K562 treated with DMSO at 1 percent for 12 hours (cell line): ENCODE results near the gene SNX18. TPM values are rescaled to one million over a fixed set of nuclear protein-coding genes. Genes with fewer than 3 reads are reported as not detected.

Source experiments
- total RNA-seq: library from RNA; unstranded; fragments of 300-600 nt; gene quantifications from 2 replicates; pipeline ENCODE4 v1.2.3, GENCODE V29; 2022; ENCODE audit not compliant: insufficient read depth

The SNX18 gene, protein sequence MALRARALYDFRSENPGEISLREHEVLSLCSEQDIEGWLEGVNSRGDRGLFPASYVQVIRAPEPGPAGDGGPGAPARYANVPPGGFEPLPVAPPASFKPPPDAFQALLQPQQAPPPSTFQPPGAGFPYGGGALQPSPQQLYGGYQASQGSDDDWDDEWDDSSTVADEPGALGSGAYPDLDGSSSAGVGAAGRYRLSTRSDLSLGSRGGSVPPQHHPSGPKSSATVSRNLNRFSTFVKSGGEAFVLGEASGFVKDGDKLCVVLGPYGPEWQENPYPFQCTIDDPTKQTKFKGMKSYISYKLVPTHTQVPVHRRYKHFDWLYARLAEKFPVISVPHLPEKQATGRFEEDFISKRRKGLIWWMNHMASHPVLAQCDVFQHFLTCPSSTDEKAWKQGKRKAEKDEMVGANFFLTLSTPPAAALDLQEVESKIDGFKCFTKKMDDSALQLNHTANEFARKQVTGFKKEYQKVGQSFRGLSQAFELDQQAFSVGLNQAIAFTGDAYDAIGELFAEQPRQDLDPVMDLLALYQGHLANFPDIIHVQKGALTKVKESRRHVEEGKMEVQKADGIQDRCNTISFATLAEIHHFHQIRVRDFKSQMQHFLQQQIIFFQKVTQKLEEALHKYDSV
- 1.6 and 13.0 TPM in 2 replicates for total RNA-seq

DNA sequence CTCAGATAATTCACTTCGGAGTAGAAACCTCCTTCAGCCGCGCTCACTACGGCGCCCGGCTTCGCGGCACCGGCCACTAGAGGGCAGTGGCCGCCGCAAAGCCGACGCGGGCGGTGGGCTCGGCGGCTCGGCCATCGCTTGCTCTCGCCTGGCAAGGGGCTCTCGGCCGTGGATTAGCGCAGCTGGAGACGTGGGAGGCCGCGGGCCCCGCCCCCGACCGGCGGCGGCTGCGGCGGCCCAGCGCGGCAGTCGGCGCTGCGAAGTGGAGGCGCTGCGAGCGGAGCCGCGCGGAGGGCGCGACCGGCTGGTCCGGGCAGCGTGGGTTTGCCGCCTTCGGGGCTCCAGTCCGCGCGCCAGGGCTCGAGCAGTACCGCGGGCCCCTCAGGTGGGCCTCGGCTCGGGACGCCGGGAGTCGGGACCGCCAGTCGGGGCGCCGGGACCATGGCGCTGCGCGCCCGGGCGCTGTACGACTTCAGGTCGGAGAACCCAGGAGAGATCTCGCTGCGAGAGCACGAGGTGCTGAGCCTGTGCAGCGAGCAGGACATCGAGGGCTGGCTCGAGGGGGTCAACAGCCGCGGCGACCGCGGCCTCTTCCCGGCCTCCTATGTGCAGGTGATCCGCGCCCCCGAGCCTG lies at the start of gene SNX18:
Gene SNX18 (plus strand): TSS at position 248 of the 634 bp plus-strand sequence. CDS start 194 bp downstream, at position 442.

Other genes starting within 250 kb of the SNX18 start
- 21.1 and 28.2 TPM in 2 replicates for gene ARL15, start 207.2 kb upstream of the SNX18 start, total RNA-seq
- gene HSPB3, start 62.1 kb upstream of the SNX18 start, total RNA-seq: 1.3 and 2.2 TPM in 2 replicates